GDM1 (cell line): ENCODE data around the gene OR2T35.

Source experiments
- DNase-seq: peaks from one replicate; lab custom pipeline; 2025; lab: John Stamatoyannopoulos, UW

OR2T35 gene

DNA sequence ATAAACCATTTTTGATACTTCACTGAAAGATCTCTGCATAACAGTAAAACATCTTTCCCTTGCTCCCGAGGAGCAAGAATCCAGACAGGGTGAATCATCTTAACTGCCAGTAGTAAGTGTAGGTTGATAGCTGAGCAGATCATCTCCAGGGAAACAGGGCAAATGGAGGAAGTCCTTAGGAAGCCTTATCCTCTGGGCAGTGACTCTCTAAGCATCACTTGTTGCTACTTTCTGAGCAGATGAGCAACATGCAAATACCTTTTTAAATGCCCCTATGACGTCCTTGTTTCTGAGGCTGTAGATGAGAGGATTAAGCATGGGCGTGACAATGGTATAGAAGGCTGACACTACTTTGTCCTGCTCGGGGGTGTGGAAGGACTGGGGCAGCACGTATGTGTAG lies 19.1 kb downstream of the OR2T35 start:
- no peak for DNase-seq

DNA sequence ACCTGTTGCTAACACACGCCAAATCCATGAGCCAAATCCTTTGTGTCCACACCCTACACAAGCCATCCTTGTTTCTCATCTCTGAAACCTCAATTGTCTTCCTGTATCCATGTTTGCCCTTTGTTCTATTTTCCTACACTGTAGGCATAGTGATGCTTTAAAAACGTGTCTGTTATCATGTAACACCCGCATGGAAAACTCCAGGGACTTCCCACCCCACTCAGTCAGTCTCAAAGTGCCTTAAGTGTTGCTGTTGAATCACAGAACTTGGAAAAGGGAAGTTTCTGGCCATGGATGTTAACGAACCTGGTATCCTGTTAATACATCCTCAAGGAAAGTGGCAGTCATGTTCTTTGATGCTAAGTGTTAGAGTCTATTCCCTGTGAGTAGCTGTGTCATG lies 19.9 kb downstream of the OR2T35 start:
- no peak for DNase-seq

DNA sequence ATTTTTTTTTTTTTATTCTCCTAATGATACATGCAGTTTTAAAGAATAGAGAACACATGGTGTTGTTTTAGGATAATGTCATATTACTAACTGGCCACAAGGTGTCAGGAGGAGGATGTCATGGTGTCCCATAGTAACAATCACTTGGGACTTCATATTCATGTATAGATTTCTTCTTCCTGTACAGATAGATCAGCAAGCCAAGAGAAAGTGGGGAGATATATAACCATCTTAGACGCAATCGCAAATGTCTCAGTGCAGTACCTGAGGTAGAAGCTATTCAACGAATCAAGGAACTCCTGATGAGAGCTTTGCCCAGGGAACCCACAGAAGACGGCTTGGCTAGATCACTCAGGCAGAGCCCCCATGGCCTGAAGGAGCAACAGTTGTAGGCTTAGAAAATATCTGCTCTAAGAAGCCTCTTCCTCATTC lies 22.5 kb downstream of the OR2T35 start:
- DNase-seq, result no peak

DNA sequence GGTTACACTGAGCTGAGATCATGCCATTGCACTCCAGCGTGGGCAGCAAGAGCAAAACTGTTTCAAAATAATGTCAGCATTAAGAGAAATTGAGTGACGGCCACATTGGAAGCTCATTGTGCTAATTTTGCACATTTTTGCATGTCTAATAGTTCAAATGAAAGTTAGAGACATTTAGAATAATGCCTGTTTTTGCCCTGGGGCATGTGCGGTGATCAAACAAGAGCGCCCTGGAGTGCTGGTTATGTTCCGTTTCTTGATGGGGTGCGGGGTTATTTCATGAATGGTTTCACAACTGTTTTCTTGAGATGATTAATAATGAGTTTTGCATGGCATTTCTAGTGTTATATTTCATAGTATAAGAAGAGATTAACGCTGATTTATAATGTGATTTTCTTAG lies 23.3 kb downstream of the OR2T35 start:
- DNase-seq, result no peak

DNA sequence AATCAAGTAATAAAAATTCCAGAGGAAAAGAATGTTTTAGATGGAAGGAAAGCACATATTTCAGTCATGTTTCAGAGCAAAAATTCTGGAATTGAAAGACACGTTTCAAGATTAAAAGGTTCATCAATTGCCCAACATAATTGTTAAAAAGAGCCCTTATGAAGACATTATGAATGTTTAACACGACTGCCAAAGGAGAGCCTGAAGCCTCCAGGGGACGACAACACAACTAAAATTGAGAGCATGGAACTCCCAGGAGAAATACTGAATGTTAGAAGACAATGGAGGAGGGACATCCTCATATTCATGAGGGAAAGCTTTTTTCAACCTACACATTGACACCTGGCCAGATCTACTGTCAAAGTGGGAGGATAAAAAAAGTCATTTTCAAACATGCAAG lies 26.2 kb downstream of the OR2T35 start:
- DNase-seq, result peak; percentile 41

DNA sequence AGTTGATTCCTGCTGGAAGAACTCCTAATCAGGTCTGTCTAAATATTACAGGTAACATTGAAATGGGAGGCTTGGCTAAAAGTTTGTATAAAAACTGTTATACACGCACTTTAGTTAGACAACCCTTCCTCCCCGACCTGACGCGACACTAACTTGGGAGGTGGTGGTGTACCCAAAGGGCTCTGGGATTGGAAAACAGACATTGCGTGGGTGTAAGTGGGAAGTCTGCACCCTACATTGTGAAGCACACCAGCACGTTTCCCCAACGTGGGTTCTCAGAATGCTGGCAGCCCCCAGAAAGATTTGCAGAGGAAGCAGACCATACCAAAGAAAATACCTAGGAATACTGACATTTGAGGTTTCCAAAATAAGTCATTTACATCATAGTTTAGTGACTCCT lies 27.0 kb downstream of the OR2T35 start:
- DNase-seq, result no peak

DNA sequence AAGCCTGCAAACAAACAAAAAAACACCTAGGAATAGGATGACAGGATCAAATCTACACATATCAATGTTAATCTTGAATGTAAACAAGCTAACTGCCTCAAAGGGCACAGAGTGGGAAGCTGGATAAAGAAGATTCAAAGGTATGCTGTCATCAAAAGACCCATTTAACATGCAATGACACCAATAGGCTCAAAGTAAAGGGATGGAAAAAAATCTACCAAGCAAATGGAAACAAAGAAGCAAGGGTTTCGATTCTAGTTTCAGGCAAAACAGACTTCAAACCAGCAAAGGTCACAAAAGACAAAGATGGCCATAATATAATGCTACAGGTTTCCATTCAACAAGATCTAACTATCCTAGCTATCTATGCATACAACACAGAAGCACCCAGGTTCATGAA lies 31.3 kb downstream of the OR2T35 start:
- no peak for DNase-seq

DNA sequence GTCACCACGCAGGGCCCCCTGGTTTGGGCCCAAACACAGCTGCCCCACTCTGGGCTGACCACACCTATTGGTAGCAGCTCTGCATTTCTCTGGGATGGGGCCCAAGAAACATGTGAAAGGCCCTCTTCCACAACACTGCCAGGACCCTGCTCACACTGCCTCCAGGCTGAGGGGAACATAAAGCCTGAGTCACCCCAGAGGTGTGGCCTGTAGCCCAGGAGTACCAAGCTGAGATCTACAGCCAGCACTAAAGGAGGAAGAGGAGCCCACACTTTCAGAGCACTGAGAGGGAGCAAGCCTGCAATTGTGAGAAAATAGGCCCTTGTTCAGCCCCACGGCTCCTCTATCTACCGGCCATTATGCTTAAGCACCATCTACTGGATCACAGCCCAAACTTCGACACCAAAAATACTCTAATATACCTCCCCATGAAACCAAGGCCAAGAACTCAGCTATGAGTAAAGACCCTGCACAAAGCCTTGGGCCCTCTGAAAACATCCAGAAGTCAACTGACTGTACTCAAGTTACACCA lies 33.1 kb downstream of the OR2T35 start:
- DNase-seq, result no peak

DNA sequence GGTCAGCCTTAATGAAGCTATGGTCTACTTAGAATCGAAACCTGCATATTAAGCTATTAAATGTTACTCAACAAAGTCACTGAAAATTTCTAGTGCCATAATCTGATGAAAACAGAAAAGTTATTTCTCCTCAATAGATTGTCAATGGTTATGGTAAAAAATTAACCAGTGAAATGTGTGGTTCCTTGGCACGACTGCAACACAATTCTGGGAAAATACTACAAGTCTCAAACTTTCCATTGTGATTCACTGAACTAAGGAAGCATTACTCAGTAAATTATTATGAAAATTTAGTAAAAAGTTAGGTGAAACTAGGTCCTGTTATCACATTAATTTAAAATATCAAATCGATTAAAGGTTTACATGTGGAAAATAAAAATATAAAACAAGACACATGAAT lies 34.8 kb downstream of the OR2T35 start:
- DNase-seq, result no peak

DNA sequence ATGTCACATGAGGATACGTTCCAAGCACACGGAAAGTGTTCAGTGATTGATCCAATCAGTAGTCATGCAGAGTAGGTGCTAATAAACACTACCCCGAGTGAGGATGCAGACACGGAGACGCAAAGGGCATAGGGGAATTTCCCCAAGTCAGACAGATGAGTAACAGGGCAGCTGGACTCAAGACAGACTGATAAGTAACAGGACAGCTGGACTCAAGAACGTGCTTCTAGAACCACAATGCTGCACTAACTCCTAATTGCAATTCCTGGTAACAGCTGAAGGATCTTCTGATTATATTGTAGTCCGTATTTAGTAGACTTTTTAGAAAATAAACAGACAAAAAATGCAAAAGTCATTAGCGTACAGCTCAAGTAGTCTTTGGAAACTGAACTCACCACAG lies 45.7 kb downstream of the OR2T35 start:
- DNase-seq, result no peak

DNA sequence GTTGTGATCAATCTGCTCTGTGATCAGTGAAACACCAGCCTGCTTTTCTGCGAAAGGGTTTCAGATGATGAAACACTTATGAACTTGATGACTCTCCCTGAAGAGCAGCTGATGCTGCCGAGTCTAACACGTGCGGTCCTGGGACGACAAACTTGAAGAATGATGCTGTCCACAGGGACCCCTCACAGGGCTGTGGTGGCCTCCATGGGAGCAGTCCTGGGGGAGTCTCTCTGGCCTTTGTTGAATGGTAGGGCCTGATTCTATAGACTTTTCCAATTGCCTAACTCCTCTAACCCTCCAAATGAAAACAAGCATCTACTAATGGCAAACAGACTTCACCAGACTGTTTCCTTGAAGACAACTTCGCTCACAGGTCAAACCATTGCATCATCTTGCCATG lies 47.5 kb downstream of the OR2T35 start, which contains the start of gene OR2T10:
Gene OR2T10 (minus strand): TSS at position 112 of the 400 bp plus-strand sequence. CDS start 3,932 bp downstream, outside the sequence.
- no peak for DNase-seq

DNA sequence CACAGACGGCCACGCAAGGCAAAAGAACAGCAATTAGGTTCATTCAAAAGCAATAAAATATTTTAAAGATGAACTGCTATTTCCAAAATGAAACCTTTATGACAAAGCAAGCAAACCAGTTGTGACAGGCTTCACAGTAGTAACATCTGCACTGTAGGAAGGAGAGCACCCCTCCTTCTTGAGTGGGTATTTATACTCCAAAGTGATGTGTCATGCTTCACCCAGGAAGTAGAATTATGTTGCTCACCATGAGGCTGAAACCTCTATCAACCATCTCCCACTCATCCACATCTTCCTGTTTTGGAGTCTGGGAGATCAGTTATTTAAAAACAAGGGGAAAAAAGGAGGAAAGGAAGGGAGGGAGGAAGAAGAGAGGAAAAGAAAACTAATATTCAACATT lies 48.5 kb downstream of the OR2T35 start:
- DNase-seq, result no peak

DNA sequence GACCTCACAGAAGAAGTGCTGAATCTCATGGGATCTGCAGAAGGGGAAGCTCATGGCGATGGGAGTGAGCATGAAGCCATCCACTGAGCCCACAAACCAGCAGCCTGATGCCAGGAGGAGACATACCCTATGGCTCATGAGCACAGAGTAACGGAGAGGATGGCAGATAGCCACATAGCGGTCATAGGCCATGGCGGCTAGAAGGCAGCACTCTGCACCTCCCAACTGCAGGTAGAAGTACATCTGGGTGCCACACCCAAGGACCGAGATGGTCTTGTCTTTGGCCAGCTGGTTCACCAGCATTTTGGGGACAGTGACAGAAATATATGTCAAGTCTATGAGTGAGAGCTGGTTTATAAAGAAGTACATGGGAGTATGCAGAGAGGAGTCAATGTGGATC lies 51.9 kb downstream of the OR2T35 start:
- no peak for DNase-seq

DNA sequence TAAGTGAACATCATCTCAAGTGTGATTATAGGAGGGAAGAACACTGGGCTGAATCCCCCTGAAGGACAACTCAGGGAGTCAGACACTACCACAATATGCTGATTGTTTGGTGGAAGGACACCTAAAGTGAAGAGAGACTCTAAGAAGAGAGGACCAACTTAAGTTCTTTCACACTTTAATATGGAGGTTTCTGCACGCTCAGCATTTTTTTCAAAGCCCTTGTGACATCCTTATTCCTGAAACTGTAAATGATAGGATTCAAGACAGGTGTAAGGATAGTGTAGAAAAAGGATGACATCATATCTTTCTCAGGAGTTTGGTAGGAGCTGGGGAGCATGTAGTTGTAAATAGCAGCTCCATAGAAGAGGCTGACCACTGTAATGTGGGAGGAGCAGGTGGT lies 52.4 kb downstream of the OR2T35 start:
- no peak for DNase-seq

DNA sequence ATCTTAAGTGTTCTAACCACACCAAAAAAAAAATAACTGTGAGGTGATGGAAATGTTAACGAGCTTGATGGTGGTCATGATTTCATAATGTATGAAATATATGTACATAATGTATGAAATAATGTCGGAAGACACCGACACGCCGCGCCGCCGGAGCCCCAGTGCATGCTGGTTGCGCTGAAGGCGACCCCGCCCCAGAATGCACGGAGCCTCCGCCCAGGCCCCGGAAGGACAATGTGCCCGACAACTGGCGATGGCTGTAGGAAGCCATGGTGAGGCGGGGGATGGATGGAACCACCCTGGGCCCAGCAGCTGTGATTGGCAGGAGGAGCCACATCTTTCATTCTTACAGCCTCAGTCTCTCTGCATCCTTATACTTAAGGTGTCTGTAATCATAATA lies 55.0 kb downstream of the OR2T35 start:
- no peak for DNase-seq

DNA sequence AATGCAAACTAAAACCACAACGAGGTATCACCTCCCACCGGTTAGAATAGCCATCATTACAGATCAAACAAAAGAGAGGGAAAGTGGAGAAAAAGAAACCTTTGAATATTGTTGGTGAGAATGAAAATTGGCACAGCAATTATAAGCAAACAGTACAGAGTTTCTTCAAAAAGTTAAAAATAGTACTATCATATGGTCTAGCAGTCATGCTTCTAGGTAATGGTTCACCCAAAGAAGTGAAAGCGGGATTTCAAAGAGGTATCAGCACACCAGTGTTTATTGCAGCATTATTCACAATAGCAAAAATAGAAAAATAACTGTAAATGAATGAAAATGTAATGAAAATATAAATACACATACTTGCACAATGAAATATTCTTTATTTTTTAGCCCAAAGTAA lies 55.7 kb downstream of the OR2T35 start:
- no peak for DNase-seq
